GM18858 (cell line): ENCODE data around the gene TMEM35B.
"Not testable (repeated sequence)": the region's sequence is repeated elsewhere in the genome, so short reads cannot be mapped to it uniquely, and the experiment has no call there.

Source experiments
- ATAC-seq: cut with Tn5 transposase; IDR thresholded peaks from one replicate; pipeline ENCODE4 v1.9.1; 2021; ENCODE audit not compliant: unreplicated experiment

The TMEM35B gene

GRCh38 chr1:34984793-34985608, at the start of gene TMEM35B:
TMEM35B (minus strand) TSS chr1:34985347; CDS start chr1:34985305, 42 bp downstream.
- ATAC-seq, result peak; percentile 44

- ATAC-seq, result no peak
These were observed 48.2 kb upstream of the TMEM35B start for GRCh38 chr1:35033346-35033745.

GRCh38 chr1:35032384-35032739, 47.2 kb upstream of the TMEM35B start:
- ATAC-seq, result no peak

- no peak for ATAC-seq
These were observed 45.8 kb upstream of the TMEM35B start for GRCh38 chr1:35030756-35031446.

- no peak for ATAC-seq
These were observed 45.2 kb upstream of the TMEM35B start for GRCh38 chr1:35030338-35030737.

GRCh38 chr1:35029761-35030160, 44.6 kb upstream of the TMEM35B start:
- no peak for ATAC-seq

- ATAC-seq, result no peak
These were observed 31.3 kb upstream of the TMEM35B start for GRCh38 chr1:35016406-35016805.

- ATAC-seq, result no peak
These were observed 29.3 kb upstream of the TMEM35B start for GRCh38 chr1:35014486-35014885.

- ATAC-seq, result no peak
These were observed 20.6 kb upstream of the TMEM35B start for GRCh38 chr1:35005711-35006110.

GRCh38 chr1:35001743-35002142, 16.6 kb upstream of the TMEM35B start:
- ATAC-seq, result no peak

- no peak for ATAC-seq
These were observed 9.7 kb upstream of the TMEM35B start for GRCh38 chr1:34994878-34995277.

GRCh38 chr1:34988581-34988980, 3.4 kb upstream of the TMEM35B start:
- ATAC-seq, result no peak

GRCh38 chr1:34988147-34988546, 3.0 kb upstream of the TMEM35B start:
- no peak for ATAC-seq

GRCh38 chr1:34987018-34987417, 1.9 kb upstream of the TMEM35B start:
- no peak for ATAC-seq

GRCh38 chr1:34985609-34985904, 410 bp upstream of the TMEM35B start:
- ATAC-seq, result not testable (repeated sequence)

GRCh38 chr1:34984435-34984792, 733 bp downstream of the TMEM35B start:
- ATAC-seq, result no peak

GRCh38 chr1:34983700-34984355, 1.3 kb downstream of the TMEM35B start:
- ATAC-seq, result no peak

GRCh38 chr1:34982820-34983376, 2.2 kb downstream of the TMEM35B start:
- no peak for ATAC-seq

- ATAC-seq, result no peak
These were observed 4.4 kb downstream of the TMEM35B start for GRCh38 chr1:34980715-34981114.

GRCh38 chr1:34978921-34979320, 6.2 kb downstream of the TMEM35B start:
- no peak for ATAC-seq

- no peak for ATAC-seq
These were observed 7.3 kb downstream of the TMEM35B start for GRCh38 chr1:34977858-34978257.

- ATAC-seq, result no peak
These were observed 8.0 kb downstream of the TMEM35B start for GRCh38 chr1:34977210-34977471.
